Stimulated activated CD4-positive, alpha-beta T cell treated with anti-CD3 and anti-CD28 coated beads, Interleukin-1b, Interleukin-23, amount 100 ng/mL, for 1 hour (primary cell): ENCODE measurements around the gene DDX27.
"Not testable (repeated sequence)": the region's sequence is repeated elsewhere in the genome, so short reads cannot be mapped to it uniquely, and the experiment has no call there.

ENCODE experiments used
- DNase-seq, 2 donors: peaks; one replicate each; pipeline ENCODE4 v3.0.0-alpha.2; 2020; ENCODE audit warnings: low read depth in 2 of 2

The DDX27 gene

GRCh38 chr20:49203011-49203410 is 16.2 kb upstream of the DDX27 start:
- DNase-seq, result no peak

GRCh38 chr20:49203746-49204145 is 15.5 kb upstream of the DDX27 start:
- DNase-seq, result no peak

- DNase-seq, result no peak
Measured at GRCh38 chr20:49207076-49207475, 12.1 kb upstream of the DDX27 start.

GRCh38 chr20:49210101-49210756 is 9.0 kb upstream of the DDX27 start:
- no peak for DNase-seq

GRCh38 chr20:49210757-49211110 is 8.5 kb upstream of the DDX27 start:
- DNase-seq, result no peak

GRCh38 chr20:49214571-49214970 is 4.6 kb upstream of the DDX27 start:
- DNase-seq, result no peak

GRCh38 chr20:49215232-49215631 is 4.0 kb upstream of the DDX27 start:
- no peak for DNase-seq

GRCh38 chr20:49216991-49217578 is 2.1 kb upstream of the DDX27 start:
- peak; percentile 84 to 98 for DNase-seq

GRCh38 chr20:49218739-49219090 is 501 bp upstream of the DDX27 start:
- not testable (repeated sequence) for DNase-seq

- no peak for DNase-seq
Measured at GRCh38 chr20:49219924-49220831, 962 bp downstream of the DDX27 start.

- no peak for DNase-seq
Measured at GRCh38 chr20:49225896-49226295, 6.7 kb downstream of the DDX27 start.

- DNase-seq, result no peak
Measured at GRCh38 chr20:49228676-49229075, 9.5 kb downstream of the DDX27 start.

- no peak for DNase-seq
Measured at GRCh38 chr20:49229381-49229780, 10.2 kb downstream of the DDX27 start.

GRCh38 chr20:49230021-49230420 is 10.8 kb downstream of the DDX27 start:
- no peak for DNase-seq

- no peak for DNase-seq
Measured at GRCh38 chr20:49230561-49231133, 11.4 kb downstream of the DDX27 start.

- DNase-seq, result no peak
Measured at GRCh38 chr20:49231471-49231870, 12.3 kb downstream of the DDX27 start.

- DNase-seq, result no peak
Measured at GRCh38 chr20:49233226-49233625, 14.0 kb downstream of the DDX27 start.

- no peak for DNase-seq
Measured at GRCh38 chr20:49234831-49235230, 15.6 kb downstream of the DDX27 start.

GRCh38 chr20:49236301-49236700 is 17.1 kb downstream of the DDX27 start:
- DNase-seq, result no peak

GRCh38 chr20:49237531-49237930 is 18.3 kb downstream of the DDX27 start:
- DNase-seq, result no peak

GRCh38 chr20:49245921-49246740 is 26.9 kb downstream of the DDX27 start:
- DNase-seq, result no peak
